GM21360 (cell line): Measurements from ENCODE around the gene CLSTN2.
"Not testable (repeated sequence)": the region's sequence is repeated elsewhere in the genome, so short reads cannot be mapped to it uniquely, and the experiment has no call there.

Source experiments
- ATAC-seq: cut with Tn5 transposase; IDR thresholded peaks from one replicate; pipeline ENCODE4 v1.9.1; 2021; ENCODE audit warnings: mild to moderate bottlenecking, moderate library complexity; ENCODE audit not compliant: unreplicated experiment

Gene CLSTN2

DNA sequence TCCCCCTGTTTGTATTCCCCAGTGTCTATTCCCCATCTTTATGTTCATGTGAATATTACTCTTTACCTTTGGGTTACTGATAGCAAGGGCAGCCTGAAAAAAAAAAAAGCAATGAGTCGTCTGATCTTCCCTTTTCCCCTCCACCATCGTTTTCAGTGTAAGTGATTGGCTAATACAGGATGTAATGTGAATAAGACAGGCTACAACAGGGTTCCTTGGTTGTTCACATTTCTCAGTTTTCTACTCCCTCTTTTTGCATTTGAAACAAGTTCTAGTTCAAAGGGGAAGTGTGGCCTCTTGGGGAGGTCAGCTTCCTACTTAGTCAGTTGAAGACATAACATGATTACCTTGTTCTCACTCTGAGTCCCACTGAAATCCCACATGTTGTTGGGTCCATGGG lies 464.9 kb downstream of the CLSTN2 start:
- no peak for ATAC-seq

DNA sequence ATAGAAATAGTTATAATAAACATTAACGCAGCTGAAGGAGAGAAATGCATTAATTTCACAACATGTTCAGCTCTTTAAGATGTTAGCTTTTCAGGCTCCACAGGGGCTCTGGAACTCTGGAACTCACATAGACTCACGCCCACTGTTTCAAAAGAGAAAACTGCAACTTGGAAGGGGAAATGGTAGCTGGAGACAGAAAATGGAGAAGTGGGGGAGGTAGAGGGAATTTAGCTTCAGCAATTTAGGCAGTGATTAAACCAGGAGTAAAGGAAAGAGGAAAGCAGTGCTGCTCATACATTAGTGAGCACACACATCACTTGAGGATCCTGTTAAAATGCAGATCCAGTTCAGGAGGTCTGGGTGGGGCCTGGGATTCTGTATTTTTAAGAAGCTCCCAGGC lies 468.1 kb downstream of the CLSTN2 start:
- no peak for ATAC-seq

DNA sequence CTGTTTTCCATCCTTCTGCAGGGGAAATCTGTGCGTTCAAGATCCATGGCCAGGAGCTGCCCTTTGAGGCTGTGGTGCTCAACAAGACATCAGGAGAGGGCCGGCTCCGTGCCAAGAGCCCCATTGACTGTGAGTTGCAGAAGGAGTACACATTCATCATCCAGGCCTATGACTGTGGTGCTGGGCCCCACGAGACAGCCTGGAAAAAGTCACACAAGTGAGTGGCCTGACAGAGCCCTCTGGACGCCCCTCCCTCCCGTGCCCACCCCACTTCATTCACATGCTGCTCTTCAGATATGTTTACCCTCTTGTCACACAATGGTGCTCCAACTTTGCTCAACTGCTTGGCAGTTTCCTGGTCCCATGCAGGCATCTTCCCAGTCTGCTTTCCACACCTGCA lies 468.6 kb downstream of the CLSTN2 start:
- no peak for ATAC-seq

- no peak for ATAC-seq
Observed at GRCh38 chr3:140406655-140407054, 471.7 kb downstream of the CLSTN2 start.

- ATAC-seq, result no peak
Observed at GRCh38 chr3:140408252-140408651, 473.3 kb downstream of the CLSTN2 start.

DNA sequence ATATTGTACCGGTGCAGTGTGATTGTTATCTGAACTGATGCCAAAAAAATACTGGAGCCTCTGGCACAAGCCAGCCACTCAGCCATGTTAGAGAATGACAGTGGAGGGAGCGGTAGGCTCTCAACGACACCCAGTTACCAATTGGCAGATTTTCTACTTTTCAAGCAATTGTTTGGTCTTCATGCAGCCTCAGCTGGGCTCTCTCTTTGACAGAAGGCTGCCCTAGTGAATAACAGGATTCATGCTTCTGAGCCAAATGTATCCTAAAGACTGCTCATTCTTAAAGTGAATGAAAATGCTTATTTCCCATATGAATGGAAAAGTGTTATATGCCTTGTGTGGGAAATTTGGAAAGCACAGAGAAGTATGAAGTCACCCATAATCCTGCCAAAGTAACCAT lies 481.7 kb downstream of the CLSTN2 start:
- no peak for ATAC-seq

DNA sequence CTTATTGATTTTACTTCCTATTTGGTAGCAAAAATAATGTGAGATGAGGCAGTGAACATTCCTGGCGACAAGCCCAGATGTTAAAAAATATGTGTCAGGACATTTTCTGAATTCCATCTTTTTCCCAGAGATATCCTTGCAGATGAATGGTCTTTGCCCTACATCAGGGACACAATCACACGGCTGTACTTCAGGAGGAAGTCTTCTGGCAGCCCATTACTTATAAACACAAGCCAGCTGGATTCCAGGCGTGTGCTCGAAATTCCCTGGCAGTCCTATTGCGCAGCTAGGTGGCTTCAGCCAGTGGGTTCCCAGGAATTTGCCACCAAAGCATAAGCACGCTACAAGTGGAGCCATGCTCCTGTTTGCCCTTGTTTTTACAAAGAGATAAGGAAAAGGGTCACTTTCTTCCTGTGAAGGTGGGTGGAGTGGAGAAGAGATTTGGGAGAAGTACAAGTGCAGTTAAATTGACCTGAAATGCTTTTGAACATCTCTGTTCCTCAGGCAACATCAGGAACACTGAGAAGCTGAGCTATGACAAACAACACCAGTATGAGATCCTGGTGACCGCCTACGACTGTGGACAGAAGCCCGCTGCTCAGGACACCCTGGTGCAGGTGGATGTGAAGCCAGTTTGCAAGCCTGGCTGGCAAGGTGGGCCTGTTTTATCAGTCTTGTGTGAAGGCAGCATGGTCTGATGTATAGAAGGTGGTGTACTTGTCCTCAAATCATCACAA lies 485.8 kb downstream of the CLSTN2 start:
- no peak for ATAC-seq

DNA sequence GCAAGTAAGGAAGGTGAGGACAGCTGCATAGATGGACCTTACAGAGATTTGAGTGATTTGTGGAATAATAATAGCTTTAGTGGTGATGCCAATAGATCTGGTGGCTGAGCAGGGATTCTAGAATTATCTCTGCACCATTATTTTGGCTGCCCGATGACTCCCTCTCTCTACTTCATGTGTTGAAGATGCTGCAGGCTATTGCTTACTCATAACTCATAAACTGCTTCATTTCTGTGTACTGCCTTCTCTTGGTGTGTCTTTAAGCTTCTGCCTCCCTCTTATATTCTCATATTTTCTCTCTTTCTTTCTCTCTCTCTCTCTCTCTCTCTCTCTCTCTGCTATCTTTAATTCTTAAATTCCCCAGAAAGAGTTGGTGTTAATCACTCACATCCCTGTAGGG lies 486.9 kb downstream of the CLSTN2 start:
- ATAC-seq, result no peak

GRCh38 chr3:140423146-140423545 lies 488.2 kb downstream of the CLSTN2 start:
- ATAC-seq, result no peak

- ATAC-seq, result not testable (repeated sequence)
Observed at GRCh38 chr3:140423574-140423973, 488.6 kb downstream of the CLSTN2 start.

GRCh38 chr3:140424211-140424610 lies 489.2 kb downstream of the CLSTN2 start:
- no peak for ATAC-seq

- no peak for ATAC-seq
Observed at GRCh38 chr3:140424726-140425125, 489.7 kb downstream of the CLSTN2 start.

DNA sequence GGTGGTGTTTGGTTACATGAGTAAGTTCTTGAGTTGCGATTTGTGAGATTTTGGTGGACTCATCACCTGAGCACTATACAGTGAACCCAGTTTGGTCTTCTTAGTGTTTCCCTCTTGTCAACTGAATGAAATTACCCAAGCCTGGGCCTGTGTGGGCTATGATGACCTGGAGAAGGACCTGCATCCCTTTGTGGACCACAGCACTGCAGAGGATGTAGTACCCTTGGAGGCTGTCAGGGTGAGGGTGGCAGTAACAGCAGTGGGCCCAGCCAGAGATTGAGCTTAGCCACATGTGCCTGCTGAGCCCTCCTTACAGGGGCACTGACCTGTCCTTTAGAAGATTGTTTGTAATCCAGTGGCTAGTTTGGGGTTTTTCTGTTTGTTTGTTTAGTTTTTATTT lies 492.8 kb downstream of the CLSTN2 start:
- no peak for ATAC-seq

DNA sequence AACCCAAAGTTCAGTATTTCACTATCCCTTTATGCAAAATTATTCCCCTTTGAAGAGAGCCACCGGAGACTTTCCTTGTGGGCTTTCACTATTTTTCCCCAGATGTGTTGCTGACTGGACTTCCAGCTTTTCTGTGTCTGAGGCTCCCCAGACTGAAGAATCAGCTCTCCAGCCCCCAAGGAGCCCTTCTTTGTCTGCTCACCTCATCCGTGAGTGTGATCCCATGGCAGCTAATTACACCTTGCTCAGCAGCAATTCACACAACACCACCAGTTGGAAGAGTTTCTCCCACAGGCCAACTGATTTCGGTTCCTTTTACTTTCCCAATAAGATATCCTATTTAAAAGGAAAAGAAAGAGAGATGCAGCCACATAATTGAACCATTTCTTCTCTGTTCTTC lies 493.4 kb downstream of the CLSTN2 start:
- ATAC-seq, result no peak

DNA sequence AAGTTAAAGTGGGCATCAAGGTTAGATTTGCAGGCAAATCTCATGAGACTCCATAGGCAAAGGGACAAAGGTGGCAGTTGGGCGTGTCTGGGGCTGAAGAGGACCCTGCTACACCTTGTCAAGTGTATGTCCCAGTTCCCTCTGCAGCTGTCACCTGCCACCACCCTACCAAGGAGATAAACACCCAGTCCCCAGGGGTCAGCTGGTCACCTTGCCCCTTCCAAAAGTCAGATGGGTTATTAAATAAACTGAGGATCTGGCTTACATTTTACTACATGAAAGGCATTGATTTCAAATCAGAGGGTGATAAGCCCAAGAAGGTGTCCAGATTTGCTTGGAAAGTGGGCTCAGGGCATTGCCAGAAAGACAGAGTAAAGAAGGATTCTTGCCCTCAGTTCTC lies 494.8 kb downstream of the CLSTN2 start:
- no peak for ATAC-seq

GRCh38 chr3:140430494-140430893 lies 495.5 kb downstream of the CLSTN2 start:
- no peak for ATAC-seq

DNA sequence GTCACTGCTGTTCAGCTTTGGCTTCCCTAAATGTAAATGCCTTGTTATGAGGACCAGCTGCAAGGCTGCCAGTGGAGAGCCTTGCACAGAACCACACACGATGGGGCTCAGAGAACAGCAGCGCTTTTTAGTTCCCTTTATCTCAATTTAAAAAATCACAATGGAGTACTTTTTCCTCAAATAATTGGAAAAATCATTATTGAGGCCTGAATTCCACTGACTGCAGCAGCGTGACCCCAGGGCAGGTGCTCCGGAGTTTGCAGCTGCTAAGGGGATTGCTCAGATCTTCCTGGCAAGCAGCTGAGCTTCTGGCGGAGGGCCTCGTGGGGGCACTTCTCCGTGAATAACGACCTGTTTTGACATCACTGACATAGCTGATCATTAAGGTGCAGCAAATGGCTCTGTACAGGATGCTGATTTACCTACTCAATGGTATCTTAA lies 497.3 kb downstream of the CLSTN2 start:
- ATAC-seq, result no peak

DNA sequence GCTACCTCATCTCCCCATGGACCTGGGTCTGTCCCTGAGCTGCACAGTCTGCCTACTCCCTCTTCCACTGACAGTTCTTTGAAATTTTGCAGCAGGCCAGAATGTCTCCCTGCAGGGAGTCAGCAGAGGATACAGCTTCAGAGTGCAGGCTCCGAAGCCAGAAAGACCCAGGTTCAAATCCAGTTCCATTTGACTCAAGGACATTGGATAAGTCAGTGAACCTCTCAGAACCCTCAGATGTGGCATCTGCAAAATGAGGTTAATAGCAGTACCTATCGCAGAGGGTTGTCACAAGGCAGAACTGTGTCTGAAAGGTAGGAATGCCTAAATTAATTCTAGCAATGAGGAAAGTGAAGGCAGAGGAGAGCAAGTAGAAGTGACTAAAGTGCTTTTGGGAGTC lies 498.4 kb downstream of the CLSTN2 start:
- no peak for ATAC-seq

GRCh38 chr3:140434261-140434905 lies 499.4 kb downstream of the CLSTN2 start:
- no peak for ATAC-seq

DNA sequence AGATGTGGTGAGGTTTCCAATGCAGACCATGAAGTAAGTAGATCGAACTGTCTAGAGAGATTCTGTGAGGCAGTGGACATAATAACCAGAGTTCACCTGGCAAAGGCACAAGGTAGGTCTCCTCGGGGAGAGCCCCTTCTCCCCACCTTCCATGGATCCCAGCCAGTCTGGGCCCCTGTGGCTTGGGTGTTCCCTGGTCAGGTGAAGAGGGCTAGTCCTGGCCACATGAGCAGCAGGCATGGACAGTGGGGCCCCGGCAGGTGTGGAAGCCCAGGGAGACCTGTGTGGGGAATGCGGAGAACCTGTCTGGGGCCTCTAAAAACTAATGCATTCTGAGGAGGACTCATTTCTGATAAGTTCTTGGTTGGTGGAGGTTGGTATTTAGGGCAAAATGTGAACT lies 501.4 kb downstream of the CLSTN2 start:
- no peak for ATAC-seq

- no peak for ATAC-seq
Observed at GRCh38 chr3:140438736-140439470, 503.9 kb downstream of the CLSTN2 start.

- ATAC-seq, result no peak
Observed at GRCh38 chr3:140439527-140439926, 504.5 kb downstream of the CLSTN2 start.
